Middle frontal gyrus (tissue), 1 donor: Measurements from ENCODE around the gene FMN1.

Experiments
- DNase-seq: peaks from one replicate; pipeline ENCODE4 v3.0.0-alpha.2; 2015; ENCODE audit warnings: low spot score; ENCODE audit errors: extremely low spot score

FMN1 gene

GRCh38 chr15:33194704-33195670 lies at the start of gene FMN1:
Gene FMN1, minus strand, starts transcription at chr15:33194714. Its CDS starts 39,800 bp downstream, at chr15:33154914.
- peak; percentile 89 for DNase-seq

GRCh38 chr15:33243869-33244268 lies 49.4 kb upstream of the FMN1 start:
- no peak for DNase-seq

GRCh38 chr15:33243393-33243792 lies 48.9 kb upstream of the FMN1 start:
- no peak for DNase-seq

- DNase-seq = no peak
These were observed 48.2 kb upstream of the FMN1 start for GRCh38 chr15:33242669-33243191.

DNA sequence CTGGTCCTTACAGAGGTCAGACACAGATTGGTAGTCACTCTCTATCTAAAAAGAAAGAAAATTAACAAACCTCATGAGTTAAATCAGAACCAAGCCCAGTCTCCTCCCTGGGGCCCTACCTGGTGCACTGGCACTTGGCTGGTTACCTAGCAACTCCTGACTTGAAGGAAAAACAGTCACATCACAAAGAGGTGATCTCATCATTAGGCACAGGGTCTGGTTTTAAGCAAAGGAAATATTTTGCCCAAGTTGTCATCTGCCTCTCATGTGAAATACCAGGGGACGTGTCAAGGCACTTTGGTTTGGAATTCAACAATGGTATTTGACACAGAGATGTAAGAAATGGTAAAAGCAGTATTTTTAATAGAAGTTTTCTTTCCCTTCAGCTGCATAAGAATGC lies 47.7 kb upstream of the FMN1 start:
- no peak for DNase-seq

- no peak for DNase-seq
These were observed 42.5 kb upstream of the FMN1 start for GRCh38 chr15:33236841-33237509.

DNA sequence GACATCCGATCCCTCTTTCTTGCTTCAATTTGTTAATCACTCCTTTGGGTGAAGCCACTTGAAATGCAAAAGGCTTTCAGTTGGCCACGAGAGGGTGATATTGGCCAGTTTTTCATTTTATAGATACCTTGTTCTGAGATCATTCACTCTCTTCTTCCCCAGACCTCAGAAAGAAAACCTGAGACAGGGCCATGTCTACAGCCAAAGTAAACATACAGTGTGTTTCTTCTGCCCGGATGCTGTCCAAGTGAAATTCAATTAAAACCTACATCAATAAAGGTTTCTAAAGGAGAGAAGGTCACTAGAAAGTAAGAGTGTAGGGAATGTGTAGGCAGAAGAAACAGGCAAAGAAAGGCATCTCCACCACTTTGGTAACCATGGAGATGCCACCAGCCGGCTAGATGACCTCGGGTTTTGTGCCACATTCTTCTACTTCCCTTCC lies 39.5 kb upstream of the FMN1 start:
- peak; percentile 30 for DNase-seq

DNA sequence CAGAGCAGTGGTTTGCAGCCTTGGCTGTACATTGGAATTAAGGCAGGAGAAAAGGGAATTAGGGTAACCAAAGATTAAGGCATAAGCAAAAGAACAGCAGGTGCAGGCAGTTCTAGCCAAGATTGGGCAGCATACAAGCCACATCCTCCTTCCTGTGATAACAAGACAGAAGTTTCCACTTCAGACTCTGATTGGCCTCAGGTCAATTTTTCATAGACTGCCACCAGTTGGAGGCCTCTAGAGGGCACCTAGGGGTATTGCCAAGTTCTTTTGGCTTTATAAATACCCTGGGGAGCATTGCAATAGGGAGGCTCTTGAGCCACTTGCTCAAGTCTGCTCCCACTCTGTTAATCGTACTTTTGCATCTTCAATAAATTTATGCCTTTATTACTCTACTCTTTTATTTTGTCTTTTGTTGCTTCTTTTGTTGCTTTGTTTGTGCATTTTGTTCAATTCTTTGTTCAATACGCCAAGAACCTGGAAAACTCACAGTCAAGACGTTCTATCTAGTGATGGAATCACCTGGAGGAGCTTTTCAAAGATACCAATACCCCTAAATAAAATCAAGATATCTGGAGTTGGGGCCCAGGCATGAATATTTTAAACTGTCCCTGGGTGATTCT lies 32.2 kb upstream of the FMN1 start:
- DNase-seq = no peak

DNA sequence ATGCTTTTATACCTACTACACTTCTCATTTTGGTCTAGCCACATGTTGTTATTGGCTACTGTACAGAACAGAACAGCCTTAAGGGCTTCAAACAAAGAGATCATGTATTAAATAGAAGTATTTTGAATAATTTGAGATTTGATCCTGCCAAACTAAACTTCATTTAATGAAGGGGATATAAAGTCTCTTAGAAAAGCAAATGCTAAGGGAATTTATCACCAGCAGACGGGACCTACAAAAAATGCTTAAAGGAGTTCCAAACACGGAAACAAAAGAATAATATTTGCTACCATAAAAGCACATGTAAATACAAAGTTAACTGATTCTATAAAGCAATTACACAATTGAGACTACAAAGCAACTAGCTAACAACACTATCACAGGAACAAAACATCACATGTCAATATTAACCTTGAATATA lies 23.6 kb upstream of the FMN1 start:
- no peak for DNase-seq

- DNase-seq = no peak
These were observed 21.7 kb upstream of the FMN1 start for GRCh38 chr15:33215941-33216872.

DNA sequence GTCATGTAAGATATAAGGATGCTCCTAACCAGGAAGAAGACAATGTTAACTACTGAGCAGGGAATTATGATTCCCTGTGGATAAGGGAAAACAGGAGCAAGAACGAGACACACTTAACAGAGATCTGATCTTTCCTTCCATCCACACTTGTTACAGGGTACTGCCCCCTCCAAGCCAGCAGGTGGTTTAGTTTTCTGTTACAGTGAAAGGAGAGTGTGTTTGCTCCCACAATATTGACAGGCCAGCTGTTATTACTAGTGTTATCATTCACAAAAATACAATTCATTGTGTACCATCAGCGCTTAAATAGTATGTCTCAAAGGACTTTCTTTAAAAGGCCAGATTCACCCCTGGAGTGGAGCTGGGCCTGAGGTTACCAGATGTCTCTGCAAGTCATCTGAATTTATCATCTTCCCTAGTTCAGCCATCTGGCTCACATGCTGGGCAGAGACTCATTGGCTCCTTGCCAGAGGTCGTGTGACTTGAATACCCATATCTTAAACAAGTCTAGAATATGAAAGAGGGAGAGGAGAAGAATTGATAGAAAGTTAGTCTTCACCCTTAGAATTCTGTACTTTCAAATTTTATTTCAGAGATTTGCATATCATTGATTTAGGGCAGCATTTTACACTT lies 16.8 kb upstream of the FMN1 start:
- no peak for DNase-seq

DNA sequence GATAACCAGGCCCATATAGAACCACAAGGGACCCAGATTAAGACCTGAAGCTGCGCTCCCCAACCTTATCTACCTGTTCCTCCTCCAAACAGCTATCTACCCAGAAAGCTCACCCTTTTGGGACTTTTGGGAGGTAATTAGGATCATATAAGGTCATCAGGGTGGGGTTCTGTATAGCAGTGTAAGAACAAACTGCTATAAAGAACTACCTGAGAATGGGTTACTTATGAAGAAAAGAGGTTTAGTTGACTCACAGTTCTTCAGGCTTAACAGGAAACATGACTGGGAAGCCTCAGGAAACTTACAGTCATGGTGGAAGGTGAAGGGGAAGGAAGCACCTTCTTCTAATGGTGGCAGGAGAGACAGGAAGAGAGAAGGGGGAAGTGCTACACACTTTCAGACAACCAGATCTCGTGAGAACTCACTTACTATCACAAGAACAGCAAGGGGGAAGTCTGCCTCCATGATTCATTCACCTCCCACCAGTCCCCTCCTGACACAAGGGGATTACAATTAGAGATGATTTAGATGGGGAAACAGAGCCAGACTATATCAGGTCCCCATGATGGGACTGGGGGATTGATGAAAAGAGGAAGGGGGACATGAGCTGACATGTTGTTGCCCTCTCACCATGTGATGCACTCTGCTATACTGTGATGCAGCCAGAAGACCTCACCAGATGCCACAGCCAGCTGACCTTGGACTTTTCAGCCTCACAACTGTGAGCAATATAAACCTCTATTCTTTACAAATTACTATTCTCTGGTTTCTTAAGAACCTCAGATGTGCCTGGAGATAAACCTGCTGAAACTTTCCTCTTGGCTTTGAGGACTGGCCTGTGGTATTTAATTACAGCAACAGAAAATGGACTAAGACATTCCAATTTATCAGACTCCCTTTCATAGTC lies 15.3 kb upstream of the FMN1 start:
- no peak for DNase-seq

GRCh38 chr15:33207646-33208045 lies 13.1 kb upstream of the FMN1 start:
- DNase-seq = no peak

- DNase-seq = no peak
These were observed 11.9 kb upstream of the FMN1 start for GRCh38 chr15:33206366-33206765.

GRCh38 chr15:33204926-33205325 lies 10.4 kb upstream of the FMN1 start:
- DNase-seq = no peak

- DNase-seq = no peak
These were observed 9.6 kb upstream of the FMN1 start for GRCh38 chr15:33204087-33204486.

DNA sequence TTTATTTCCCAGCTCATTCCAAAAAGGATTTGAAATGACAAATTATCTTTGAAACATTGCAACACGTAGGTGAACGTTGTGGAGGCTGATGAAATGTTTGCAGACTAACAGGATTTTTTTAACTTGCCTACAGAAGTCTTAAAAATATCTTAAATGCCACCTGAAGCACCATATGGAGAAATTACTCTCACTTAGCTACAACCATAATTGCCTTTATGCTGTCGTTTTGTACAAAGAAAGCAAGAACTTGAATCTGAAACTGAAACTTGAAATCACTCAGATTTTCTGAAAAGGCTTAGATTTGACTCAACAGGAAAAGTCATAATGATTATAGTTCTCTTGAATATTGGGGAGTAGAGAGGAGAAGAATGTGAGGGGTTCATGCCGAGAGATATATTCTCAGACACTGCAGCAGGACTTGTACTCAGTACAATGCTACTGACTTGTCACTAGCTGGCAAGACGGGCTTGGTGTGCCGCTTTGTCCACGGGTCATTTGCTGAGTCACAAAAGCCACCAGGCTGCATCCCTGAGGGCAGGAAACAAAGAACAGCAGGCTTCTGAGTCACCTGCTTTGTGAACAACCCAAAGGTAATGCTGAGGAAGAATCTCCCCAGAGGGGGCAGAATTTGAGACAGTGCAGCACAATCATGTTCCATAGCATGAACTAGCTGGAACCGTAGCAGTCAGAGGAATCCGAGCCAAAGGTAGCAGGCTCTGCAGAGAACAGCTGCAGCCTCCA lies 7.1 kb upstream of the FMN1 start:
- no peak for DNase-seq

DNA sequence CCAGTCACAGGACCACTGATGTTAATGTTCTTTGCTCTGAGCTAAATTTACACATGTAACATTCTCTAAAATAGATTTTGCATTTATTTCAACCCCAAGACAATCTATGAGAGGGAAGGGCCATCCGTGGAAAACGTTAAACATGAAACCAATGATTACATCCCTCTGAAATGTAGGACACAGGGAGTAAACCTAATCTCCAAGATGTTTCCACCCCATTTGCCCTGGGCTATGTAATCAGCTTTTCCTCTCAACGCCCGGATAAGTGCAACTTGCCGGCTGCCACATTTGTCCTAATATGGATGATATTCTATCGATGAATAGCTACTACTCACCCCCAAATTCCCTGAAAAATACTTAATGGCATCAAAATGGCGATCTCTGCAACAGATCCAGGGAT lies 6.4 kb upstream of the FMN1 start:
- DNase-seq = no peak
